Astrocyte of the spinal cord (primary cell): ENCODE measurements around the gene TRIM9.

Experiments used
- DNase-seq: peaks from one replicate; pipeline ENCODE4 v3.0.0; 2011; ENCODE audit warnings: low read depth, low spot score
- H3K4me3 ChIP-seq: 2 replicates; pipeline ENCODE4 v1.5.1; 2011; ENCODE audit warnings: low read depth, mild to moderate bottlenecking, low read length, moderate library complexity
- CTCF ChIP-seq: IDR thresholded peaks from 2 replicates; pipeline ENCODE4 v1.5.1; 2012; ENCODE audit warnings: low read depth, mild to moderate bottlenecking, low read length, inconsistent platforms
- in situ Hi-C: cut with HindIII; loops from 2 replicates; pipeline ENCODE4 v1.10.0; 2017; ENCODE audit warnings: low sequenced_read_pairs

The TRIM9 gene

GRCh38 chr14:51070726-51071125, 24.2 kb downstream of the TRIM9 start:
- in situ Hi-C loops, result no loop called here
- no peak for TF ChIP-seq CTCF
- no peak overlapping the region for H3K4me3 ChIP-seq
- DNase-seq, result no peak

GRCh38 chr14:51069055-51069454, 25.9 kb downstream of the TRIM9 start:
- no peak overlapping the region for H3K4me3 ChIP-seq
- in situ Hi-C loops, result no loop called here
- TF ChIP-seq CTCF, result no peak
- DNase-seq, result peak; percentile 25

GRCh38 chr14:51068268-51068667, 26.6 kb downstream of the TRIM9 start:
- no peak for TF ChIP-seq CTCF
- H3K4me3 ChIP-seq, result no peak overlapping the region
- in situ Hi-C loops, result no loop called here

GRCh38 chr14:51067295-51067694, 27.6 kb downstream of the TRIM9 start:
- no peak overlapping the region for H3K4me3 ChIP-seq
- no peak for DNase-seq
- in situ Hi-C loops, result no loop called here
- no peak for TF ChIP-seq CTCF

More at GRCh38 chr14:51068268-51068667, 26.6 kb downstream of the TRIM9 start:
- no peak for DNase-seq

- DNase-seq, result no peak
- no peak for TF ChIP-seq CTCF
- no peak overlapping the region for H3K4me3 ChIP-seq
- in situ Hi-C loops, result no loop called here
Observed at GRCh38 chr14:51066576-51066975, 28.3 kb downstream of the TRIM9 start.

- no peak for DNase-seq
- H3K4me3 ChIP-seq, result no peak overlapping the region
- in situ Hi-C loops, result no loop called here
- TF ChIP-seq CTCF, result no peak
Observed at GRCh38 chr14:51059032-51059431, 35.9 kb downstream of the TRIM9 start.

- DNase-seq, result no peak
- no peak for TF ChIP-seq CTCF
- in situ Hi-C loops, result no loop called here
- H3K4me3 ChIP-seq, result no peak overlapping the region
Observed at GRCh38 chr14:51058382-51058781, 36.5 kb downstream of the TRIM9 start.
